Colon (tissue), 2 donors: Measurements from ENCODE around the gene SCNN1G.

ENCODE experiments used
- FAIRE-seq: peaks from 2 replicates; lab custom pipeline; 2012; peaks lifted over from hg19 to GRCh38; lab: Jason Lieb, UNC
- donor health status: control.
- donor health status: control.

SCNN1G gene

DNA sequence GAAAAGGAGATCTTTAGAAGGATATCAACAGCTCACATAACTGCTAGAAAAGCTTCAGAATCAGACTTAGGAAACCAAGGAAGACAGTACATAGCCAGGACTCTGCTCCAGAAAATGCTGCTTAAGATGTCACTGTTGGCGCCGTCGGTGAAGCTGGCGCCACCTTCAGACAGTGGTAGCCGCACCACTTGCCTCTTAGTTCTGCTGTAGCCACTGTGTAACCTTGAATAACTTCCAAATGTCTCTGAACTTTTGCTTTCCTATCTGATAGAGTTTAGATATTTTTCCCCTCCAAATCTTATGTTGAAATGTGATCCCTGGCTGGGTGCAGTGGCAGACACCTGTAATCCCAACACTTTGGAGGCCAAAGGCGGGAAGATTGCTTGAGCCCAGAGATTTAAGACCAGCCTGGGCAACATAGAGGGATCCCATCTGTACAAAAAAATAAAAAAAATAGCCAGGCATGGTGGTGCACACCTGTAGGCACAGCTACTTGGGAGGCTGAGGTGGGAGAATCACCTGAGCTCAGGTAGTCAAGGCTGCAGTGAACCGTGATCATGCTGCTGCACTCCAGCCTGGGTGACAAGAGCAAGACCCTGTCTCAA lies 27.0 kb upstream of the SCNN1G start:
- no peak for FAIRE-seq

DNA sequence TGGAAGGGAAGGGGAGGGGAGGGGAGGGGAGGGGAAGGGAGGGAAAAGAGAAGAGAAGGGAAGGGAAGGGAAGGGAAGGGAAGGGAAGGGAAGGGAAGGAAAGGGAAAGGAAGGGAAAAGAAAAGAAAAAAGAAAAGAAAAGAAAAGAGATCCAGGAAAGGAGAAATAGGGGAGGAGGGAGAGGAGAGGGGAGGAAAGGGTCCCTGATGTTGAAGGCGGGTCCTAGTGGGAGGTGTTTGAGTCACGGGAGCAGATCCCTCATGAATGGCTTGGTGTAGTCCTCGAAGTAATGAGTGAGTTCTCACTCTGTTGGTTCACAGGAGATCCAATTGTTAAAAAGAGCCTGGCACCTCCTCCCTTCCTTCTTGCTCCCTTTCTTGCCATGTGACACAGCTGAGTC lies 26.4 kb upstream of the SCNN1G start:
- no peak for FAIRE-seq

DNA sequence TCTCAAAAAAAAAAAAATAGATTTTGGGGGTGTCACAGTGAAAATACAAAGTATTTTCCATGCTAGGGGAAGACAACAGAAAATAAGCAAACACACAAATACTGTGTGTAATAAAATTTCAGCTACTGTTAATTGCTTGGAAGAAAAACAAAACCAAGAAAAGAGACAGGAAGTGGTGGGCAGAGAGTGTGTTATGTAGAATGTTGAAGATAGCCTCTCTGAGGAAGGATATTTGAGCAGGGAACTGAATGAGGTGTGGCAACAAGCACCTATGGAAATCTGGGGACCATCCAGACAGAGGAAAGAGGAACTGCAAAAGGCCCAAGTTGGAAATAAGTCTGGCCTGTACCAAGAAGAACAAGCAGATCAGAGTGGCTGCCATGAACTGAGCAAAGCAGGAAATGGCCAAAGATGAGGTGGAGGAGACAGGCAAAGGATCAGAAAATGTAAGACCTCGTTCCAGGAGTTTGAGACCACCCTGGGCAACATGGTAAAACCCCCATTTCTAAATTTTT lies 25.5 kb upstream of the SCNN1G start:
- no peak for FAIRE-seq

- FAIRE-seq, result no peak
These were observed 24.4 kb upstream of the SCNN1G start for GRCh38 chr16:23158114-23158513.

DNA sequence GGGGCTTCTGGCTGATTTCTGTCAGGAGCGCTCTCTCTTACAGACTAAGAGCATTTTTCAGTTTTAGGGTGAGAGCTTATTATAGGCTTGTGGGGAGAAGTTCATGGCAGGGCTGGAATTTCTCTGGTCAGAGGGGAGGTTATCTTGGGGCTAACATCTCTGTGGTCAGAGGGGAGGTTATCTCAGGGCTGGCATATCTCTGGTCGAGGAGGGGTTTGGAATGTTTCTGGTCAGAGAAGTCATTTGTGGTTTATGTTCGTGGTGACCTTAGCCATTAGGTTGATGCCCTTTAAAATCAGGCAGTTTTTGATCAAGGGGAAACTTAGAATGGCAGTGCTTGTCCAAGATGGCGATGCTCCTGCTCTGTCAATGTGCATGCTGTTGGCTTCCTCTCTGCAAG lies 22.5 kb upstream of the SCNN1G start:
- FAIRE-seq, result no peak

DNA sequence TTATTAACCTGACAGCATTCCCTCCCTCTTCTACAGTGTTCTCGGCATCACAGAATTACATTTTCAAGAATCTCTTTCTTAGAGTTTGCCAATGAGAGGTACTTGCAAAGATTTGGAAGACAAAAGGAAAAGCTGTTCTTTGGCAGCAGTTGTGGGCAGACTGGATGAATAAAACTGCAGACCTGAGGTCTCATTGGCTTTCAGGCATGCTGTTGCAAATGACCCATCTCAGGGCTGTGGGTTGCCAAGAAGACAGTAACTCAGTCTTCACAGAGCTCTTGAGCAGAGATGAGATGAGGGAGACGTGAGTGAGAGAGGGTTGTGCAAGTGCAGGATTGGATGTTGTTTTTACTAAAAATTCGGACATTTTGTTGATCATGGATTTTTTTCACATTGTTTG lies 22.0 kb upstream of the SCNN1G start:
- FAIRE-seq, result no peak

DNA sequence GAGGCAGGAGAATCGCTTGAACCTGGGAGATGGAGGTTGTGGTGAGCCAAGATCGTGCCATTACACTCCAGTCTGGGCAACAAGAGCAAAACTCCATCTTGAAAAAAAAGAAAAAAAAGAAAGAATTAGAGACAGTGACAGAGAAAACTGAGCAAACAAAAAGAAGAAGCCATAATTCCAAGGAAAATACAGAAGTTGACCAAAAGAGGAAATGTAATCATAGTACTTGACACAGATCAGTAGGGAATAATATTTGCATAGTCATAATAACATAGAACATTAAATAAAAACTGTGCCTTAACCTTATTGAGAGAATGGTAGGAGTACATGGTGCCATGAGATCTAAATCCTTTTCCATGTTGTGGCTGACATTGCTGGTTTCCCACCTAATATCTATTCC lies 18.6 kb upstream of the SCNN1G start:
- FAIRE-seq, result no peak

DNA sequence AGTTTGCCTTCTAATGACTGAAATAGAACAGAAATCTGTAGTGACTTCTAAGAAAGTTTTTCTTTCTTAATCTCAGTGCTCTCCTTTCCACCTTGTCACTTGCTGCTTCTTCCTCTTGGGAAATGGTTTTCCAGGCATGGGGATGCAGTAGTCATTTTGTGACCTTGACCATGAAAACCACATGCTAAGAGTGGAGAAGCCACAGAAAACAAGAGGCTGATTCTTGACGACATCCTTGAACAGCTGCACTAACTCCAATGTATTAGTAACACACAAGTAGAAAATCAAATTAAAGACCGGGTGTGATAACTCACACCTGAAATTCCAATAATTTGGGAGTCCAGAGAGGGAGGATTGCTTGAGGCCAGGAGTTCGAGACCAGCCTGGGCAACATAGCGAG lies 17.8 kb upstream of the SCNN1G start:
- no peak for FAIRE-seq

DNA sequence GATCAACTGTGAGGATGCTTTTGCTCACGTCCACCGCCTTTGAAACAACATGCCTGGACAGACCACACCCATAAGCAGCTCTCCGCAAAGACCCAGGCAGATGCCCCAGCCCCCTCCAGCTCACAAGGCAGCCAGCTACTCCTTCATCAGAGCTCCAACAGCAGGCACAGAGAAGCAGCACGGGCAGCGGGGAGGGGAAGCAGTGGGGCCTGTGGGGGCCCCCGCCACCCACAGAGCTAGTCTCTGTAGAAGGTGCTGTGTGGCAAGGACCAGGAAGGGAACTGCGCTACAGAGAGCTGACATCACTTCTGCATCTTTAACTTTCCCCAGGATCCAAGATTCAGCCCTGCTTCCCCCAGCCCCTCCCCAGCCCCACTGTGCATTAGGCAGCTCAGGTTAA lies 10.0 kb upstream of the SCNN1G start:
- no peak for FAIRE-seq

GRCh38 chr16:23172994-23173393 lies 9.6 kb upstream of the SCNN1G start:
- no peak for FAIRE-seq

DNA sequence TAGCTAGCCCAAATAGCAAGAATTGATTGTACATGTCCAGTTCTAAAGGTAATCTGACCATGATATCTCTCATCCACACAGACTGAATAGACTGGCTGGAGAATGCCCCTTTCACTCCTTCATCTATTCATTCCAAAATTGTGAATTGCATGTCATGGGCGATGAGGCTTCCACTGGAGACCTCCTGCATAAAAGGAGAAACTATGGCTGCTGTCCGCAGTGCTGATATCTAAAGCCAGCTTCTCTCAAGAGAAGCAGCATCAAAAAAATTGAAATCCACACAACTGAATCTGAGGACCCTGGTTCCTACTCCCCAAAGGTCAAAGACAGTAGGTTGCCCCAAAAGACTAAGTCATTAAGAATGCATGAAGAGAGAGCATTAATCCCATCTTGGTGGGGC lies 7.9 kb upstream of the SCNN1G start:
- FAIRE-seq, result no peak

DNA sequence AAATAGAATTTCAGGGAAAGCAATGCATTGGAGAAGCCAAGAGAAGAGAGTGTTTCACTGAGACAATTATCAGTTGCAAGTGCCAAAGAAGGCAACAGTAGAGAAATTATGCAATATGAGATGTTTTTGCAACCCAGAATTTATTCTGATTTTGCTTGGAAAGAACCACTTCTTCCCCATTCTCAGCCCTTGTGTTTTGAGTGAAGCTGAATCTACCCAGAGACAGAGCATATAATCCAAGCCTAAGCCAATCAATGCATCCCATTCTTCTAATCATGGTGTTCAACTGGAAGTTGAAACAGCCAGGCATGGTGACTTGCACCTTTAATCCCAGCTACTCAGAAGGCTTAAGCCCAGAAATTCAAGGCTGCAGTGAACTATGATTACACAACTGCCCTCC lies 6.9 kb upstream of the SCNN1G start:
- FAIRE-seq, result no peak

GRCh38 chr16:23181506-23181905 lies 1.0 kb upstream of the SCNN1G start:
- no peak for FAIRE-seq

GRCh38 chr16:23182206-23182678 lies 303 bp upstream of the SCNN1G start:
- FAIRE-seq, result no peak

GRCh38 chr16:23183543-23183862 lies 958 bp downstream of the SCNN1G start:
- FAIRE-seq, result no peak

DNA sequence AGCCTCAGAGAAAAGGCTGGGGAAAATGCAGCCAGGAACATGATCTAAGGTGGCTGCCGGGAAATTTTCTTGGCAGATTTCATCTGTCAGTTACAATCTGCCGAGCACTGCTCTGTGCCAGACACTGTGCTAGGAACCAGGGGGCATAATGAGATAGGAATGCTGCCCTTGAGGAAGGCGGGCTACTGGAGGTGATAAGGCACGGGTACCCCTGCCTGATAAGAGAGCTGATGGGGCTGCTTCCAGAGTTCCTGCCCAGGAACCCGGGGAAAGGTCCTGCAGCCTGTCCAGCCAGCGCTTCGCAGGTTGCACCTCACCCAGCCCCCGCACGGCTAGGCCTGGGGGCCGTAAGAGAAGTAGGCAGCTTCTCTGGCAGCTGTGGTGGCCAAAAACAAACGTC lies 3.1 kb downstream of the SCNN1G start:
- FAIRE-seq, result no peak

- no peak for FAIRE-seq
These were observed 3.6 kb downstream of the SCNN1G start for GRCh38 chr16:23186171-23186570.

GRCh38 chr16:23187341-23187740 lies 4.8 kb downstream of the SCNN1G start:
- FAIRE-seq, result no peak

GRCh38 chr16:23188911-23189310 lies 6.4 kb downstream of the SCNN1G start:
- no peak for FAIRE-seq

DNA sequence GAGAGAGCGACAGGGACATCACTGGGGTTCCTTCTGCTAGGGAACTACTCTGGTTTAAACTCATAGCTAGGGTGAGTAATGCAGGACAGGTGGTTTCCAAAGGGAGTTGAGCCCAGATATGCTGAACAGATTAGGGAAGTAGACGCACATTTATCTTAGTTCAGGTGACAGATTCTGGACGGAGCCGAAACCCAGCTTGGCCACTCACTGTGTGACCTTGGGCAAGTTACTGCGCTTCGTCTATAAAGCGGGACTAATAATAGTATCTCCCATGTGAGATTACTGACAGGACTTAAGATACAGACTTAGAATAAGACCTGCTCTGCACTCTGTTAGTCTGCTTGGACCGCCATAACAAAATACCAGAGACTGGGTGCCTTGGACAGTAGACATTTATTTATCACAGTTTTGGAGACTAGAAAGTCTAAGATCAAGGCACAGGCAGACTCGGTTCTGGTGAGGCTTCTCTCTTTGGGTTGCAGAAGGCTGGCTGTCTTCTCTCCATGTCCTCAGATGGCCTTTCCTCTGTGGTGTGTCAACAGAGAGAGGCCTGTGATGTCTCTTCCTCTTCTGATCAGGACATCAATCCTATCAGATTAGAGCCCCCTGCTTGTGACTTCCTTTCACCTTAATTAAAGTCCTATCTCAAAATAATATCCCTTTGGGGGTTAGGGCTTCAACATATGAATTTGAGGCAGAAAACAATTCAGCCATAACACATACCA lies 12.1 kb downstream of the SCNN1G start:
- FAIRE-seq, result no peak

GRCh38 chr16:23195366-23195978 lies 12.9 kb downstream of the SCNN1G start:
- no peak for FAIRE-seq

GRCh38 chr16:23196539-23196938 lies 14.0 kb downstream of the SCNN1G start:
- no peak for FAIRE-seq

DNA sequence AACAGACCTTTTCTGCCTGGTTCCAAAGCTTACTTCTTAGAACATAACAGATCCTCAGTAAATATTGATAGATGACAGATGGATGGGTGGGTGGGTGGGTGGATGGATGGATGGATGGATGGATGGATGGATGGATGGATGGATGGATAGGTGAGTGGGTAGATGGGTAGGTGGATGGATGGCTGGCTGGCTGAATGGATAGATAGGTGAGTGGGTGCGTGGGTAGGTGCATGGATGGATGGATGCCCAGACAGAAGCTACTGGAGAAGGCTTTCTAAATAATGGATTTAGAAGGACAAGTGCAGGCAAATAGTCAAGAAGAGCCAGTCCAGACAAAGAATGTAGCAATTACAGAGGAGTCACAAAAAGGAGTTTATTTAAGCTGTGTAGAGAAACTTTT lies 19.6 kb downstream of the SCNN1G start:
- no peak for FAIRE-seq

- FAIRE-seq, result no peak
These were observed 24.4 kb downstream of the SCNN1G start for GRCh38 chr16:23206986-23207385.
